Keratinocyte (primary cell): Measurements from ENCODE around the gene ARHGAP12. TPM values are rescaled to one million over a fixed set of nuclear protein-coding genes. Genes with fewer than 3 reads are reported as not detected.

Source experiments
- DNase-seq: peaks from one replicate; pipeline ENCODE4 v3.0.0-alpha.2; 2011; ENCODE audit warnings: low read depth, missing footprints, low spot score
- FAIRE-seq: peaks from 2 replicates; lab custom pipeline; 2011; peaks lifted over from hg19 to GRCh38; lab: Jason Lieb, UNC
- H2AFZ ChIP-seq: 2 replicates; pipeline ENCODE4 v1.6.0; 2012; ENCODE audit warnings: low read length, control low read depth, inconsistent platforms; ENCODE audit not compliant: control insufficient read depth
- H3K27ac ChIP-seq: 2 replicates; pipeline ENCODE4 v1.5.1; 2011; ENCODE audit warnings: low read length; ENCODE audit not compliant: control insufficient read depth, insufficient read depth
- H3K27me3 ChIP-seq: 3 replicates; pipeline ENCODE4 v1.6.0; 2011; ENCODE audit warnings: low read length; ENCODE audit not compliant: control insufficient read depth, insufficient read depth; ENCODE audit errors: extremely low read depth
- H3K36me3 ChIP-seq, 2 experiments: 2 replicates in 1 of 2; 3 replicates in 1 of 2; pipeline ENCODE4 v1.5.1; 2011; ENCODE audit warnings: low read length in 2 of 2, mild to moderate bottlenecking in 1 of 2; ENCODE audit not compliant: control insufficient read depth in 2 of 2, insufficient read depth in 2 of 2; ENCODE audit errors: extremely low read depth in 1 of 2
- H3K4me1 ChIP-seq: 3 replicates; pipeline ENCODE4 v1.5.1; 2011; ENCODE audit warnings: low read length; ENCODE audit not compliant: control insufficient read depth, insufficient read depth; ENCODE audit errors: extremely low read depth
- H3K4me2 ChIP-seq: 3 replicates; pipeline ENCODE4 v1.6.0; 2011; ENCODE audit warnings: low read depth, low read length; ENCODE audit not compliant: control insufficient read depth, insufficient read depth; ENCODE audit errors: extremely low read depth
- H3K4me3 ChIP-seq, 3 experiments: fragments of 200-600 bp in 1 of 3; sonication (generic) in 1 of 3; 2 replicates in 2 of 3; 3 replicates in 1 of 3; pipeline ENCODE4 v1.5.1; 2011 to 2016; ENCODE audit warnings: low read length in 3 of 3, mild to moderate bottlenecking in 3 of 3, control low read depth in 2 of 3, inconsistent platforms in 1 of 3, low read depth in 1 of 3, mixed read lengths in 1 of 3, mixed run types in 1 of 3, moderate library complexity in 1 of 3; ENCODE audit not compliant: control insufficient read depth in 2 of 3, insufficient read depth in 2 of 3; ENCODE audit errors: extremely low read depth in 1 of 3
- H3K79me2 ChIP-seq: 2 replicates; pipeline ENCODE4 v1.6.0; 2012; ENCODE audit warnings: low read length; ENCODE audit not compliant: control insufficient read depth, insufficient read depth
- H3K9ac ChIP-seq: 3 replicates; pipeline ENCODE4 v1.6.0; 2011; ENCODE audit warnings: low read length; ENCODE audit not compliant: control insufficient read depth, insufficient read depth; ENCODE audit errors: extremely low read depth
- H3K9me1 ChIP-seq: 3 replicates; pipeline ENCODE4 v1.6.0; 2011; ENCODE audit warnings: low read length; ENCODE audit not compliant: control insufficient read depth, insufficient read depth; ENCODE audit errors: extremely low read depth
- H3K9me3 ChIP-seq: 2 replicates; pipeline ENCODE4 v1.5.1; 2012; ENCODE audit warnings: low read depth, low read length; ENCODE audit not compliant: control insufficient read depth
- H4K20me1 ChIP-seq: 3 replicates; pipeline ENCODE4 v1.6.0; 2011; ENCODE audit warnings: low read length; ENCODE audit not compliant: control insufficient read depth, insufficient read depth; ENCODE audit errors: extremely low read depth
- EZH2 ChIP-seq: IDR thresholded peaks from one replicate; pipeline ENCODE4 v1.6.1; 2012; ENCODE audit warnings: inconsistent platforms, mild to moderate bottlenecking, low read length, moderate library complexity
- dilution Hi-C: fragments of 300-500 bp; cut with MboI; formaldehyde crosslinking; loops from one replicate; pipeline ENCODE4 v1.7.0; 2020; ENCODE audit warnings: low sequenced_read_pairs; ENCODE audit not compliant: extremely low pct_ligation_motif_present
- polyA plus RNA-seq, 5 experiments: library from polyadenylated mRNA; depleted of rRNA in 3 of 5; stranded (reverse) in 3 of 5; stranded (forward) in 1 of 5; unstranded in 1 of 5; fragments of >200 nt; gene quantifications; 1 replicate in 1 of 5; 2 replicates in 3 of 5; 3 replicates in 1 of 5; pipeline versions ENCODE4 v1.2.1 to v1.2.3, GENCODE V29; 2011 to 2012; ENCODE audit warnings: missing spikeins in 2 of 5, low read depth in 1 of 5, low replicate concordance in 1 of 5
- TF ChIP-seq, protein P1 (sequence below), 3 experiments: IDR thresholded peaks in 1 of 3; conservative IDR thresholded peaks in 1 of 3; optimal IDR thresholded peaks in 1 of 3; 2 replicates in 2 of 3; 3 replicates in 1 of 3; pipeline versions ENCODE3 to v1.5.1; 2011; ENCODE audit warnings: low read length in 3 of 3, mild to moderate bottlenecking in 3 of 3, moderate library complexity in 2 of 3, control low read depth in 1 of 3, inconsistent platforms in 1 of 3; ENCODE audit not compliant: insufficient read depth in 2 of 3; ENCODE audit errors: extremely low read depth in 1 of 3

ARHGAP12 gene
- polyA plus RNA-seq, 1 donor (not counting 4 experiments of a cell fraction or from before 2014, with no cell fraction given), result 26.6 TPM

DNA sequence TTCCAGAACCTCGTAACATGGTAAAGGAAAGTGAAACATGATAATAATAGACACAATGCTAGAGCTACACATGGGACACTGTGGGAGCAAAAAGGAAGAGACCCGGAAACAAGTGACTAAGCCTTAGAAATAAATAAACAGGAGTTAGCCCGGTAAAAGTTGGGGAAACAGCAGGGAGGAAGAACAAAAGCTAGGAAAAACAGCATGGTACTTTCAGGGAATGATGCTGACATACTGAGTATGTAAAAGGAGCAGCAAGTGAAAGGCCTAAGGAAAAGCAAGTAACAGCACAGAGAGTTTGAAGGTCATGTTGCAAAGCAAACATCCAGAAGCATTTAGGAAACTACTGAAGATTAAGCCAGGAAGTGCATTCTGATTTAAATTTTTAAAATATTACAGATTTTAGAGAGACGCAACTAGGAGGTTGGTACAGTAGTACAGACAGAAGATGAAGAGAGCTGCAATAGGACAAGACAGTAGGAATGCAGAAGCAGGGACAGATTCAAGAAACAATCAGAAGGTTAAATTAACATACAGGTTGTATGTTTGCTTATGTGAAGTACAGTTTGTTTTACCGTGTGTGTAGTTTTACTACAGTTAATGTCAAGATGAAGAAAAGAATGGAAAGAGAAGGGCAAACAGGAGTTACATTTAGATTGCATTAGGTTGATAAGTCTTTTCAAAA is 63.7 kb downstream of the ARHGAP12 start:
- Histone ChIP-seq H3K27me3 (no peaks in the 10 kb centered on the region), H3K9me1 (no peaks in the 10 kb centered on the region), H4K20me1 (no peaks in the 10 kb centered on the region), H3K4me1 (peaks cover 11% of the 10 kb centered on the region), H3K27ac (no peak overlapping the region), H3K79me2 (peaks cover 56% of the 10 kb centered on the region), H2AFZ (no peak overlapping the region), H3K9ac (no peak overlapping the region), H3K4me2 (no peak overlapping the region), H3K36me3 (peaks cover 3 to 8% of the 10 kb centered on the region in 2 experiments), H3K9me3 (no peaks in the 10 kb centered on the region), H3K4me3 (no peak overlapping the region)
- no peak for TF ChIP-seq EZH2
- TF ChIP-seq, protein P1, sequence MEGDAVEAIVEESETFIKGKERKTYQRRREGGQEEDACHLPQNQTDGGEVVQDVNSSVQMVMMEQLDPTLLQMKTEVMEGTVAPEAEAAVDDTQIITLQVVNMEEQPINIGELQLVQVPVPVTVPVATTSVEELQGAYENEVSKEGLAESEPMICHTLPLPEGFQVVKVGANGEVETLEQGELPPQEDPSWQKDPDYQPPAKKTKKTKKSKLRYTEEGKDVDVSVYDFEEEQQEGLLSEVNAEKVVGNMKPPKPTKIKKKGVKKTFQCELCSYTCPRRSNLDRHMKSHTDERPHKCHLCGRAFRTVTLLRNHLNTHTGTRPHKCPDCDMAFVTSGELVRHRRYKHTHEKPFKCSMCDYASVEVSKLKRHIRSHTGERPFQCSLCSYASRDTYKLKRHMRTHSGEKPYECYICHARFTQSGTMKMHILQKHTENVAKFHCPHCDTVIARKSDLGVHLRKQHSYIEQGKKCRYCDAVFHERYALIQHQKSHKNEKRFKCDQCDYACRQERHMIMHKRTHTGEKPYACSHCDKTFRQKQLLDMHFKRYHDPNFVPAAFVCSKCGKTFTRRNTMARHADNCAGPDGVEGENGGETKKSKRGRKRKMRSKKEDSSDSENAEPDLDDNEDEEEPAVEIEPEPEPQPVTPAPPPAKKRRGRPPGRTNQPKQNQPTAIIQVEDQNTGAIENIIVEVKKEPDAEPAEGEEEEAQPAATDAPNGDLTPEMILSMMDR (optimal IDR thresholded peaks at IDR 0.05 in 1 of 3, IDR thresholded peaks at IDR 0.05 in 1 of 3, conservative IDR thresholded peaks at IDR 0.05 in 1 of 3; ENCODE audit: extremely low read depth in 1 of 3, insufficient read depth in 2 of 3, low read length in 3 of 3), result no peak
- dilution Hi-C loops, result no loop called here
- peak; percentile 26 for FAIRE-seq
- DNase-seq, result no peak

DNA sequence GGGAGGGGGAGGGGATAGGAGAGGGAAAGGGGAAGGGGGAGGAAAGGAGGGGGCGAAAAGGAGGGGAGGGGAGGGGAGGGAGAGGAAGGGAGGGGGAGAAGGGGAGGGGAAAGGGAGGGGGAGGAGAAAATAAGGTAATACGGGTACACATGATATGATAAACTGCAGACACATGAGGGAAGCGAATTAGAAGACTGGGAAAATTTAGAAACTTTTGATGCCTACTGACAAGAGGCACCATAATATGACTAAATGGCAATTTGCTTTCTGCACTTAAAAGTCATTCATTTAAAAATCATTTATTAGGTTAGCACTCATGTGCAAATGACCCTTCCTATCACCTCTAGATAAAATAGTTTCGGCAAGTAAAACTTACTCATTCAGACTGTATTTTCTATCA is 73.6 kb downstream of the ARHGAP12 start:
- H3K4me2 ChIP-seq, result no peak overlapping the region
- H3K9ac ChIP-seq, result no peak overlapping the region
- dilution Hi-C loops, result no loop called here
- peaks cover 2 to 10% of the 10 kb centered on the region in 2 experiments for H3K36me3 ChIP-seq
- no peak for FAIRE-seq
- no peaks in the 10 kb centered on the region for H3K9me3 ChIP-seq
- H3K27me3 ChIP-seq, result no peaks in the 10 kb centered on the region
- H4K20me1 ChIP-seq, result no peaks in the 10 kb centered on the region
- peaks cover 39% of the 10 kb centered on the region for H3K79me2 ChIP-seq
- H3K4me1 ChIP-seq, result no peaks in the 10 kb centered on the region
- H3K4me3 ChIP-seq, result no peak overlapping the region
- TF ChIP-seq EZH2, result no peak
- TF ChIP-seq, protein P1 (optimal IDR thresholded peaks at IDR 0.05 in 1 of 3, IDR thresholded peaks at IDR 0.05 in 1 of 3, conservative IDR thresholded peaks at IDR 0.05 in 1 of 3; ENCODE audit: extremely low read depth in 1 of 3, insufficient read depth in 2 of 3, low read length in 3 of 3), result no peak
- H3K9me1 ChIP-seq, result no peaks in the 10 kb centered on the region
- no peak overlapping the region for H2AFZ ChIP-seq
- DNase-seq, result no peak
- H3K27ac ChIP-seq, result no peak overlapping the region
